SK-N-MC (cell line): ENCODE results near the gene RPF1.

Source experiments
- EZH2 ChIP-seq: fragments of 200-600 bp; sonication (generic); IDR thresholded peaks from one replicate; pipeline ENCODE4 v1.6.1; 2017; ENCODE audit warnings: antibody characterized with exemption
- FOXP2 ChIP-seq: optimal IDR thresholded peaks from 2 replicates; pipeline ENCODE3; 2011; ENCODE audit warnings: mild to moderate bottlenecking, moderate library complexity; ENCODE audit not compliant: insufficient read depth; ENCODE audit errors: extremely low read length, control extremely low read depth
- POLR2AphosphoS5 ChIP-seq: IDR thresholded peaks from 2 replicates; pipeline ENCODE4 v1.6.1; 2012; ENCODE audit warnings: mild to moderate bottlenecking, low read depth, low read length, borderline replicate concordance

DNA sequence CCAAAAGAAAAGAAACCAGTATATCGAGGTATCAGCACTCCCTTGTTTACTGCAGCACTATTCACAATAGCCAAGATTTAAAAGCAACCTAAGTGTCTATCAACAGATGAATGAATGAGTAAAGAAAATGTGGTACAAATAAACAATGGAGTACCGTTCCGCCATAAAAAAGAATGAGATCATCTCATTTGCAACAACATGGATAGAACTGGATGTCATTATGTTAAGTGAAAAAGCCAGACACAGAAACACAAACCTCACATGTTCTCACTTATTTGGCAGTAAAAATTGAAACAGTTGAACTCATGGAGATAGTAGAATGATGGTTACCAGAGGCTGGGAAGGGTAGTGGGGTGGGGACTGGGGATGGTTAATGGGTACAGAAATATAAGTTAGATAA is 31.6 kb downstream of the RPF1 start:
- TF ChIP-seq EZH2 (no peak), POLR2AphosphoS5 (no peak), FOXP2 (no peak)
